K562 (cell line): ENCODE measurements around the gene VPS16. TPM values are rescaled to one million over a fixed set of nuclear protein-coding genes. Genes with fewer than 3 reads are reported as not detected.

Experiments used
- ATAC-seq: fragments of 200-7000 bp; cut with Tn5 transposase; 3 replicates; pipeline ENCODE4 v1.9.1; 2020; ENCODE audit warnings: moderate library complexity
- BruUV-seq: library from RNA; stranded (reverse); fragments of 400-500 nt; replicated peaks from 2 replicates; lab custom pipeline; 2021; lab: Mats Ljungman, UMichigan
- CTCF ChIA-PET: fragments of 300-600 bp; formaldehyde crosslinking; extraction: SDS; loops from one replicate; lab custom pipeline; 2021; ENCODE audit warnings: low intra/inter-chr PET ratio; lab: Yijun Ruan, JAX
- POLR2A ChIA-PET: fragments of 300-600, 350-650 bp; sonication (Branson Sonifier 250); formaldehyde crosslinking; extraction: SDS; loops from one replicate; lab custom pipeline; 2021; ENCODE audit warnings: antibody characterized with exemption, inconsistent platforms; lab: Yijun Ruan, JAX
- DNase-seq, 4 experiments: peaks; one replicate each; pipeline versions ENCODE4 v3.0.0 to v3.0.0-alpha.2; 2011 to 2018; ENCODE audit warnings: low spot score in 3 of 4, mixed read lengths in 3 of 4; ENCODE audit errors: extremely low read depth in 1 of 4
- FAIRE-seq: peaks from 2 replicates; lab custom pipeline; 2011; peaks lifted over from hg19 to GRCh38; lab: Jason Lieb, UNC
- H2AFZ ChIP-seq: 2 replicates; pipeline ENCODE4 v1.6.0; 2011; ENCODE audit warnings: low read depth, low read length, control low read depth, inconsistent platforms
- H3K27ac ChIP-seq: fragments of 200-600 bp; 3 replicates; pipeline ENCODE4 v1.8.0; 2011; ENCODE audit warnings: low read depth, mild to moderate bottlenecking, control low read depth, inconsistent platforms, low read length, moderate library complexity, mixed read lengths; ENCODE audit errors: extremely low read depth
- H3K27me3 ChIP-seq, 2 experiments: fragments of 300-600 bp in 1 of 2; 2 replicates in 1 of 2; 3 replicates in 1 of 2; pipeline versions ENCODE4 v1.6.0 to v1.8.0; 2011; ENCODE audit warnings: inconsistent platforms in 2 of 2, low read length in 2 of 2, mild to moderate bottlenecking in 1 of 2, mixed read lengths in 1 of 2, moderate library complexity in 1 of 2; ENCODE audit not compliant: control insufficient read depth in 2 of 2, insufficient read depth in 2 of 2
- H3K36me3 ChIP-seq: fragments of 300-600 bp; 3 replicates; pipeline ENCODE4 v1.8.0; 2011; ENCODE audit warnings: mild to moderate bottlenecking, low read length, inconsistent platforms; ENCODE audit not compliant: control insufficient read depth, insufficient read depth
- H3K4me1 ChIP-seq, 2 experiments: fragments of 200-600 bp in 1 of 2; replicated peaks in 1 of 2; 2 replicates in 1 of 2; 3 replicates in 1 of 2; pipeline versions ENCODE4 v1.5.1 to v1.8.0; 2011; ENCODE audit warnings: inconsistent platforms in 2 of 2, low read length in 2 of 2, mild to moderate bottlenecking in 1 of 2, mixed read lengths in 1 of 2, moderate library complexity in 1 of 2; ENCODE audit not compliant: control insufficient read depth in 2 of 2, insufficient read depth in 2 of 2
- H3K4me2 ChIP-seq: 2 replicates; pipeline ENCODE4 v1.6.1; 2011; ENCODE audit warnings: low read length, control low read depth, inconsistent platforms, mixed read lengths; ENCODE audit not compliant: insufficient read depth
- H3K4me3 ChIP-seq: fragments of 200-600 bp; sonication (generic), shearing (Covaris generic); 2 replicates; pipeline ENCODE4 v1.5.1; 2016; ENCODE audit warnings: control low read depth, inconsistent platforms
- H3K79me2 ChIP-seq: fragments of 200-600 bp; 3 replicates; pipeline ENCODE4 v1.8.0; 2011; ENCODE audit warnings: low read length, inconsistent platforms; ENCODE audit not compliant: control insufficient read depth, insufficient read depth
- H3K9ac ChIP-seq, 2 experiments: 2 replicates each; pipeline versions ENCODE4 v1.6.0 to v1.6.1; 2011; ENCODE audit warnings: low read depth in 2 of 2, low read length in 2 of 2, control low read depth in 1 of 2, inconsistent platforms in 1 of 2, mild to moderate bottlenecking in 1 of 2, mixed read lengths in 1 of 2; ENCODE audit not compliant: insufficient read depth in 1 of 2
- H3K9me1 ChIP-seq: one replicate; pipeline ENCODE4 v1.6.0; 2011; ENCODE audit warnings: inconsistent platforms, mild to moderate bottlenecking, low read length, moderate library complexity; ENCODE audit not compliant: control insufficient read depth, insufficient read depth
- H3K9me3 ChIP-seq: replicated peaks from 2 replicates; pipeline ENCODE4 v1.5.1; 2011; ENCODE audit warnings: low read depth, low read length, inconsistent platforms; ENCODE audit not compliant: control insufficient read depth, insufficient read depth
- H4K20me1 ChIP-seq: replicated peaks from 2 replicates; pipeline ENCODE4 v1.6.1; 2011; ENCODE audit warnings: low read length, inconsistent platforms, mixed read lengths; ENCODE audit not compliant: control insufficient read depth, insufficient read depth
- MBD1 ChIP-seq: fragments of 250-450 bp; sonication (Bioruptor Pico); IDR thresholded peaks from 2 replicates; pipeline ENCODE4 v1.8.0; 2022; ENCODE audit warnings: inconsistent platforms
- POU5F1 ChIP-seq: fragments of 150-350 bp; IDR thresholded peaks from 2 replicates; pipeline ENCODE4 v1.6.1; 2014; ENCODE audit warnings: borderline replicate concordance, low read length, low read depth, mild to moderate bottlenecking; ENCODE audit not compliant: partially characterized antibody
- RBM17 ChIP-seq: fragments of 200-400 bp; formaldehyde crosslinking; IDR thresholded peaks from 2 replicates; pipeline ENCODE4 v1.6.1; 2017; ENCODE audit warnings: low read depth, mild to moderate bottlenecking, low read length, borderline replicate concordance
- SREBF1 ChIP-seq: fragments of 150-350 bp; IDR thresholded peaks from 2 replicates; pipeline ENCODE4 v1.6.1; 2014; ENCODE audit warnings: antibody characterized with exemption, low read depth, low read length, borderline replicate concordance
- TFAM ChIP-seq: fragments of 250-450 bp; sonication (Bioruptor Pico); conservative IDR thresholded peaks from 2 replicates; pipeline ENCODE4 v1.5.0; 2021; ENCODE audit warnings: mild to moderate bottlenecking, moderate library complexity
- ZNF75A ChIP-seq: fragments of 450-650 bp; formaldehyde crosslinking; IDR thresholded peaks from 2 replicates; pipeline ENCODE4 v1.4.0; 2020; ENCODE audit warnings: mild to moderate bottlenecking
- WGBS: fragments of 100-300 bp; shearing (Covaris generic); methylation state at CpG from one replicate; pipeline ENCODE4 v1.1.6; 2016; ENCODE audit warnings: low coverage, mixed read lengths; ENCODE audit not compliant: insufficient coverage; ENCODE audit errors: missing lambda C conversion rate; 5-methylcytosine and 5-hydroxymethylcytosine counted together
- in situ Hi-C: fragments of 300-500 bp; cut with MboI; formaldehyde crosslinking; loops from 4 replicates; pipeline ENCODE4 v1.15.0; 2018; ENCODE audit warnings: inconsistent platforms, mixed read lengths
- intact Hi-C: fragments of 100-400 bp; cut with micrococcal nuclease; formaldehyde crosslinking; loops from 2 replicates; pipeline ENCODE4 v1.14.2; 2022
- polyA plus RNA-seq, 8 experiments: library from polyadenylated mRNA; depleted of rRNA in 4 of 8; stranded (reverse) in 5 of 8; unstranded in 3 of 8; fragments of >200 nt; fragmentation: Nextera tagmentation in 2 of 8; fragmentation: Illumina TruSeq in 1 of 8; extraction: Ambion mirVana in 2 of 8; extraction: Trizol in 1 of 8; gene quantifications; 2 replicates each; pipeline versions ENCODE4 v1.2.1 to v1.2.3, GENCODE V29; 2011 to 2014; ENCODE audit warnings: inconsistent platforms in 1 of 8, missing spikeins in 1 of 8
- total RNA-seq, 7 experiments: library from RNA; depleted of rRNA in 6 of 7; stranded (reverse); fragments of >200 nt in 6 of 7; fragmentation: Illumina TruSeq in 2 of 7; extraction: Trizol in 2 of 7; gene quantifications; 2 replicates each; pipeline versions ENCODE4 v1.2.1 to v1.2.3, GENCODE V29; 2011 to 2021; ENCODE audit warnings: low replicate concordance in 1 of 7
- TF ChIP-seq, protein P1 (sequence below): fragments of 450-650 bp; IDR thresholded peaks from 2 replicates; pipeline ENCODE4 v1.6.1; 2016; ENCODE audit warnings: low read depth
- TF ChIP-seq, protein P2 (sequence below): sonication (generic); formaldehyde crosslinking; IDR thresholded peaks from 2 replicates; pipeline ENCODE4 v1.8.0; 2022; ENCODE audit warnings: missing genetic modification reagents, mild to moderate bottlenecking, borderline replicate concordance

The VPS16 gene
- total and polyA plus RNA-seq, 9 of the 15 experiments (the other 6 are each of a cell fraction or from before 2014, with no cell fraction given): 6.8 to 24.7 (median 14.0) TPM

GRCh38 chr20:2816030-2816582 is 24.4 kb upstream of the VPS16 start, which contains the start of gene TMEM239:
TMEM239 (plus strand) TSS chr20:2816364; CDS start chr20:2816555, 191 bp downstream.
- intact Hi-C loops: loop anchor here (2.0 kb wide), 1 partner anchor 37 kb away; no protein-coding TSS in a partner anchor
- Histone ChIP-seq H3K79me2 (no peaks in the 10 kb centered on the region), H3K27me3 (no peaks in the 10 kb centered on the region), H3K27ac (no peak within 1 kb of the TSS), H3K9me3 (0 out of 2 replicates have a peak, but pooled peaks cover 2% of the 10 kb centered on the region), H3K4me1 (peaks cover 9 to 28% of the 10 kb centered on the region in 2 experiments), H3K4me3 (no peak within 1 kb of the TSS), H2AFZ (peak within 1 kb of the TSS; percentile 51), H3K4me2 (no peak within 1 kb of the TSS), H3K9ac (peak within 1 kb of the TSS in 1 of 2 experiments; percentile 45; a peak in 1 of 4 replicates), H3K36me3 (no peaks in the 10 kb centered on the region), H4K20me1 (no peaks in the 10 kb centered on the region), H3K9me1 (peaks cover 3% of the 10 kb centered on the region)
- WGBS: 33% methylated on average over 6 of the region's 10 CpGs
- FAIRE-seq (no peak), DNase-seq (no peak), ATAC-seq (no peak)
- ChIA-PET CTCF (no interaction called here), POLR2A (no interaction called here)
- in situ Hi-C loops: no loop called here
- BruUV-seq: no TSS peak
- TF ChIP-seq, protein P1, sequence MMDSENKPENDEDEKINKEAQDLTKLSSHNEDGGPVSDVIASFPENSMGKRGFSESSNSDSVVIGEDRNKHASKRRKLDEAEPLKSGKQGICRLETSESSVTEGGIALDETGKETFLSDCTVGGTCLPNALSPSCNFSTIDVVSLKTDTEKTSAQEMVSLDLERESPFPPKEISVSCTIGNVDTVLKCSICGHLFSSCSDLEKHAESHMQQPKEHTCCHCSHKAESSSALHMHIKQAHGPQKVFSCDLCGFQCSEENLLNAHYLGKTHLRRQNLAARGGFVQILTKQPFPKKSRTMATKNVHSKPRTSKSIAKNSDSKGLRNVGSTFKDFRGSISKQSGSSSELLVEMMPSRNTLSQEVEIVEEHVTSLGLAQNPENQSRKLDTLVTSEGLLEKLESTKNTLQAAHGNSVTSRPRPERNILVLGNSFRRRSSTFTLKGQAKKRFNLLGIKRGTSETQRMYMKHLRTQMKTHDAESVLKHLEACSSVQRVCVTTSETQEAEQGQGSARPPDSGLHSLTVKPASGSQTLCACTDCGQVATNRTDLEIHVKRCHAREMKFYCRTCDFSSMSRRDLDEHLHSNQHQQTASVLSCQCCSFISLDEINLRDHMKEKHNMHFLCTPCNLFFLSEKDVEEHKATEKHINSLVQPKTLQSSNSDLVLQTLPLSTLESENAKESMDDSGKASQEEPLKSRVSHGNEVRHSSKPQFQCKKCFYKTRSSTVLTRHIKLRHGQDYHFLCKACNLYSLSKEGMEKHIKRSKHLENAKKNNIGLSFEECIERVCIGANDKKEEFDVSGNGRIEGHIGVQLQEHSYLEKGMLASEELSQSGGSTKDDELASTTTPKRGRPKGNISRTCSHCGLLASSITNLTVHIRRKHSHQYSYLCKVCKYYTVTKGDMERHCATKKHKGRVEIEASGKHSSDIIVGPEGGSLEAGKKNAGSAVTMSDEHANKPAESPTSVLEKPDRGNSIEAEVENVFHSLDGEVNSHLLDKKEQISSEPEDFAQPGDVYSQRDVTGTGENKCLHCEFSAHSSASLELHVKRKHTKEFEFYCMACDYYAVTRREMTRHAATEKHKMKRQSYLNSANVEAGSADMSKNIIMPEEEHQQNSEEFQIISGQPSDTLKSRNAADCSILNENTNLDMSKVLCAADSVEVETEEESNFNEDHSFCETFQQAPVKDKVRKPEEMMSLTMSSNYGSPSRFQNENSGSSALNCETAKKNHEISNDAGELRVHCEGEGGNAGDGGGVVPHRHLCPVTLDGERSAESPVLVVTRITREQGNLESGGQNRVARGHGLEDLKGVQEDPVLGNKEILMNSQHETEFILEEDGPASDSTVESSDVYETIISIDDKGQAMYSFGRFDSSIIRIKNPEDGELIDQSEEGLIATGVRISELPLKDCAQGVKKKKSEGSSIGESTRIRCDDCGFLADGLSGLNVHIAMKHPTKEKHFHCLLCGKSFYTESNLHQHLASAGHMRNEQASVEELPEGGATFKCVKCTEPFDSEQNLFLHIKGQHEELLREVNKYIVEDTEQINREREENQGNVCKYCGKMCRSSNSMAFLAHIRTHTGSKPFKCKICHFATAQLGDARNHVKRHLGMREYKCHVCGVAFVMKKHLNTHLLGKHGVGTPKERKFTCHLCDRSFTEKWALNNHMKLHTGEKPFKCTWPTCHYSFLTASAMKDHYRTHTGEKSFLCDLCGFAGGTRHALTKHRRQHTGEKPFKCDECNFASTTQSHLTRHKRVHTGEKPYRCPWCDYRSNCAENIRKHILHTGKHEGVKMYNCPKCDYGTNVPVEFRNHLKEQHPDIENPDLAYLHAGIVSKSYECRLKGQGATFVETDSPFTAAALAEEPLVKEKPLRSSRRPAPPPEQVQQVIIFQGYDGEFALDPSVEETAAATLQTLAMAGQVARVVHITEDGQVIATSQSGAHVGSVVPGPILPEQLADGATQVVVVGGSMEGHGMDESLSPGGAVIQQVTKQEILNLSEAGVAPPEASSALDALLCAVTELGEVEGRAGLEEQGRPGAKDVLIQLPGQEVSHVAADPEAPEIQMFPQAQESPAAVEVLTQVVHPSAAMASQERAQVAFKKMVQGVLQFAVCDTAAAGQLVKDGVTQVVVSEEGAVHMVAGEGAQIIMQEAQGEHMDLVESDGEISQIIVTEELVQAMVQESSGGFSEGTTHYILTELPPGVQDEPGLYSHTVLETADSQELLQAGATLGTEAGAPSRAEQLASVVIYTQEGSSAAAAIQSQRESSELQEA: no peak
- TF ChIP-seq MBD1 (CRISPR knock-in tag) (no peak), TFAM (CRISPR knock-in tag) (no peak), POU5F1 (no peak), ZNF75A (CRISPR knock-in tag) (no peak), RBM17 (no peak), SREBF1 (no peak)
- TF ChIP-seq, protein P2, sequence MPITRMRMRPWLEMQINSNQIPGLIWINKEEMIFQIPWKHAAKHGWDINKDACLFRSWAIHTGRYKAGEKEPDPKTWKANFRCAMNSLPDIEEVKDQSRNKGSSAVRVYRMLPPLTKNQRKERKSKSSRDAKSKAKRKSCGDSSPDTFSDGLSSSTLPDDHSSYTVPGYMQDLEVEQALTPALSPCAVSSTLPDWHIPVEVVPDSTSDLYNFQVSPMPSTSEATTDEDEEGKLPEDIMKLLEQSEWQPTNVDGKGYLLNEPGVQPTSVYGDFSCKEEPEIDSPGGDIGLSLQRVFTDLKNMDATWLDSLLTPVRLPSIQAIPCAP (CRISPR knock-in tag): no peak
